CD4-positive, alpha-beta T cell treated with Interleukin-4 for 1 hour (primary cell): Measurements from ENCODE around the gene ILDR1.

Experiments used
- DNase-seq, 2 donors: peaks; one replicate each; pipeline ENCODE4 v3.0.0-alpha.2; 2020 to 2022

Gene ILDR1

DNA sequence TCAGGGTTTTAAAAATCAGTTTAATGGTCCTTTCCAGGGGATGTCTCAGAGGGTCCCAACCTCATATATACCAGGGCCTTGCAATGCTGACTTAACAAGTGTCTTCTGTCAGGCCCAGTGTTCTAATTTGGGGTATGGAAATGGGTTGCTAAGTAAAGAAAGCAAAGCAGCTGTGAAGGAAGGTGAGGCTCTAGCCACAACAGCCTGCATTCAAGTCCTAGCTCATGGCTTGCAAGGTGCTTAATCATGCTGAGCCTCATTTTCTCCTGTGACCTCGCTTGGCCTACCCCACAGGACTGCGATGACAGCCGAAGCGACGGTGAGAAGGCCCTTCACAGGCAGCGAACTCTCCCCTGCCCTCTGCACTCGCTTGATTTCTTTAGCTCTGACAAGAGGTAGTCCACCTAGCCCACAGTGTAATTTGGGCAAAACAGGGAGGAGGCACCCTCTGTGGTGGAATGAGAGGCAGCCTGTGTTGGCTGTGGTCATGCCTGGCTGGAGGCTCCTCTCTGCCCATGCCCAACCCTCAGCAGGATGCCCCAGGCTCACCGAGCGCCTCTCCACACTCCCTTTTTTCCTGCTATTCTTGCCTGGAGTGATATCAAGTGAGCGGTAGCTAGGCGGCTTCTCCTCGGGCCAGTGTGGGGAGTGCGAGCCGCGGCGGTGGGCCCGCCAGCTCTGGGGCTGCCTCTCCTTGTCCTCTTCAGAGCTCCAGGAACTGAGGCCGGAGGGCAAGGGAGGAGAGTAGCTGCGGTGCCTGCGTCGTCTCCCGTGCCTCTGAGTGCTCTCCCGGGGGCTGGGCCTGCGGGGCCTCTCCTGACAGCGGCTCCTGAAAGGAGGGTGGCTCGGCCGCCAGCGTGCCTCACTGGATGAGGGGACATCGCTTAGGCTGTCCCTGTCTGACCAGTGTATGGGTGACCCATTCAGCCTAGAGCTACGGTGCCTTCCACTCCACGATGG lies 29.2 kb downstream of the ILDR1 start:
- no peak for DNase-seq

DNA sequence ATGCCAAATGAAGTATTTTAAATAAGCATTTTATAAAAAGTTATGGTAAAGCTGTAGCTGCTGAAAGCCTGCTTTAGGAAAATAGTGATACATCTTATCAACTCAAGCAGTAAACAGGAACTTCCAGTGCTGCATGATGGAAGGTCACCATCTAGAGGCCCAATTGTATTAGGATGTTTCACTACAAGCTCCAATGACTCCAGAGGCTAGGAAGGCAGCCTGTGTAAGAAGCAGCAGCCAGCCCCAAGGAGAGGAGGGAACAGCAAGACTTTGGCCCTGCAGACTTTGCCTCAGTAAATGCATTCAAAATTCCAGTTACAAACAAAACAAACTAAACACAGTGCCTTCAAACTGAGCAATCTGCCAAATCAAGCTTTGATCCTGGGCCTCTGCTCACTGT lies 32.1 kb downstream of the ILDR1 start:
- no peak for DNase-seq

GRCh38 chr3:121988146-121988545 lies 33.9 kb downstream of the ILDR1 start:
- no peak for DNase-seq

DNA sequence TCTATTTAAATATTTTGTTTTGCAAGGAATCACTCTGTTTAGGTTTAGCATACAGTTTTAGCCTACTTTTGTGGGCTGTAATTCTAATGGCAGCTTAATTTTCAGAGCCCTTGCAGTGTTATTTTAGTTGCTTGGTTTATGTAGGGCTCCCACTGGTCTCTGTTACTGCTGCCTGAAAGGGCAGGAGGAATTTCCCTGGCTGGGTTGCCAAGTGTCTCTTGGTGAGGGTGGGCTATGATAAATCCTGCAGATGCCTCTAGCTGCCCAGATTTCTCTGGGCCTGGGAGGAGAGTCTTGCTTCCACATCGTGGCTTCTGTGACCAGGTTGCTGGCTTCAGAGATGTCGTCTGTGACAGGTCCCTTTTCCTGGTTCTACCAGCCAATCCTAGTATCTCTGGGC lies 36.2 kb downstream of the ILDR1 start:
- DNase-seq = no peak

DNA sequence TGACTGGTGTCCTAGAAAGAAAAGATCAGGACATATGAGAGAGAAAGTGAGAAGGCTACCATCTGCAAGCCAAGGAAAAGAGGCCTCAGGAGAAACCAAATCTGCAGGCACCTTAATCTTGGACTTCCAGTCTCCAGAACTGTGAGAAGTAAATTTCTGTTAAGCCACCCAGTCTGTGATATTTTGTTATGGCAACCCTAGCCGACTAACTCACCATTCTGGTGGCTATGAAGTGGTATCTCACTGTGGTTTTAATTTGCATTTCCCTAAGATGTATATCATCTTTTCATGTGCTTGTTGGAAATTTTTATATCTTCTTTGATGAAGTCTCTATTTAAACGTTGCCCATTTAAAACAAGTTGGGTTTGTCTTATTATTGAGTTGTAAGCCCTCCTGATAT lies 40.6 kb downstream of the ILDR1 start:
- no peak for DNase-seq

DNA sequence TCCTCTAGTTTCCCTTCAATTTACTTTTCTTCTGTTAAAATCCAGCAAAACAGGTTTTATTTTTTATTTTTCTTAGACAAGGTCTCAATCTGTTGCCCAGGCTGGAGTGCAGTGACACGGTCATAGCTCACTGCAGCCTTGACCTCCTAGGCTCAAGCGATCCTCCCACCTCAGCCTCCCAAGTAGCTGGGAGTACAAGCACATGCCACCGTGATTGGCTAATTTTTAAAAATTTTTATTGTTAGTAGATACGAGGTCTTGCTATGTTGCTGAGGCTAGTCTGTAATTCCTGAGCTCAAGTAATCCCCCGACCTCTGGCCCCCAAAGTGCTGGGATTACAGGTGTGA lies 41.6 kb downstream of the ILDR1 start:
- no peak for DNase-seq

GRCh38 chr3:121979734-121980449 lies 42.2 kb downstream of the ILDR1 start:
- no peak for DNase-seq

DNA sequence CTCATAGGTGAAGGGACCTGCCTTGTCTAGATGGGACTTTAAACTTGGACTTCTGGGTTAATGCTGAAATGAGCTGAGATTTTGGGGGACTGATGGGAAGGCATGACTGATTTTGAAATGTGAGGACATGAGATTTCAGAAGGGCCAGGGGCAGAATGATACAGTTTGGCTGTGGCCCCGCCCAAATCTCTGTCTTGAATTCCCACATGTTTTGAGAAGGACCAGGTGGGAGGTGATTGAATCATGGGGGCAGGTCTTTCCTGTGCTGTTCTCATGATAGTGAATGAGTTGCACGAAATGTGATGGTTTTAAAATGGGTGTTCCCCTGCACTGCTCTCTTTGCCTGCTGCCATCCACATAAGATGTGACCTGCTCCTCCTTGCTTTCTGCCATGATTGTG lies 42.8 kb downstream of the ILDR1 start:
- no peak for DNase-seq

DNA sequence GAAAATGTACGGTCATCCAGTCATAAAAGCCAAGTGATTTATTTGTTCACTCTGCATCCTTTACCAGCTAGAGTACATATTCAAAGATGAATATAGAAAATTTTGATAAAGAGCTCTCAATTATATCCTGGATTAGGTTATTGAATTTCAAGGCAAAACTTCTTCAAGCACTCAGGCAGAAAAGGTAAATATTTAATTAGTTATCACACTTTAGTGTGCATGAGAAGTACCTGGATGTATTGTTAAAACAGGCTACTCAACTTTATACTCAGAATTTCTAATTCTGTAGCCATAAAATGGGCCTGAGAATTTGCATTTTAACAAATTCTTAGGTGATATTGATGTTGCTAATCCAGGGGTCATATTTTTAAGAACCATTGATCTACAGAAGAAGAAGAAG lies 45.3 kb downstream of the ILDR1 start:
- DNase-seq = no peak

DNA sequence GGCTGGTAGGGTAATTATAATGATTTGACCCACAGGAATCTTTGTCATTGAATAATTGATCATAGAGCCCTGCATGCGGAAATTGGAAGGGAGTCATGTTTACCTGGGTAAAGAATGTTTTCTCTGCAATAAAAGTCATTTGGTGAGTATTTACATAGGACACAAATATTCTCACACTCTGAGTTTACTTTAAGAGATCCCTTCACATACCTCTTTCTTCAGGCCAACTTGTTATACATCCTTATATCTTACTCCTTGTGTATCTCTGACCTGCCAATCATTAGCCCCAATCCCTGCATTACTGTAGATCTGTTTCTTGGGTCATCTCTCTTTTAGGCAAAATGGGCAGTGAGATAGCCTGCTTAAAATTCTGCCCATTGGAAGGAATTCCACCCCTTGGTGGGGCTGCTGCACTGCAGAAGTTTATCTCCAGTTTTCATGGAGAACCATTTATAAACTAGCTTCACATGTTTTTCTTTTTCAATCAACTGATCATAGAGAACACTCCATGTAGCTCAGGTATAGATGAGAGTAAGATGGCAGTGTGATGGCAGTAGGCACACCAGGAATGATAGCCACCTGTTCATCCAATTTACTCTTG lies 46.2 kb downstream of the ILDR1 start:
- no peak for DNase-seq

DNA sequence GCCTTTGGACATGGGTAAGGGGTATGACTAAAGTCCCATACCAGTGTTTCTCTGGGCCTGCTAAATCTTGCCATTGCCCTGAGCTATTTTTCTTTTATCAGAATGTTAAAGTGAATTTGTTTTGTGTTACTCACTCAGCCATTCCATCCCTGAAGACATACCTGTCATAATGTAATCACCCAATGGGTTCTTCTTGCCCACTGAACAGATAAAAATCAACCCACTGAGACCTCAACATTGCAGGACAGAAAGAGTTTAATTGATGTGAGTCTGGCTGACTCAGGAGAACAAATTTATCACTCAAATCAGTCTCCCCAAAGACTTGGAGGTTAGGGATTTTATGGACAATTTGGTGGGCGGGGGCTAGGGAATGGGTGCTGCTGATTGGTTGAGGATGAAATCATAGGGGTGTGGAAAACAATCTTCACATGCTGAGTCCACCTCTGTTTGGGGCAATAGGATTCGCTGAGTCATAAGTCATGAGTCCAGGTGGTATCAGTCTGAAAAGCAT lies 47.4 kb downstream of the ILDR1 start:
- no peak for DNase-seq

- DNase-seq = no peak
Measured at GRCh38 chr3:121970047-121970446, 52.0 kb downstream of the ILDR1 start.

GRCh38 chr3:121969631-121970030 lies 52.4 kb downstream of the ILDR1 start:
- no peak for DNase-seq

DNA sequence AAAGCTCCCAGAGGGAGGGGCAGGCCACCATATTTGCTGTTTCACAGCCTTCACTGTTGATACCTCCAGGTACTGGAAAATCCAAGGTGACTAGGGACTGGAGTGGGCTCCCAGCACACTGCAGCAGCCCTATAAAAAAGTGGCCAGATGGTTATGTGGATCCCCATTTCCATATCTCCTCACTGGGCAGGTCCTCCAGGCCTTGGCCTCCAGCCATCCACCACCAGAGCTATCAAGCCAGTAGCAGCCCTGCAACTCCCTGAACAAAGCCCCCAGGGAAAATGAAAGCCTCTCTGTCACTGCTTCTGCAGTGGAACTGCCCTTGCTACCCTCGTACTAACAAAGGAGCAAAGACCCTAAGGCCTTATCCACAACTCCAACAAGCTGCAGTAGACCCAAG lies 58.4 kb downstream of the ILDR1 start:
- no peak for DNase-seq

- DNase-seq = no peak
Measured at GRCh38 chr3:121962443-121962842, 59.6 kb downstream of the ILDR1 start.

DNA sequence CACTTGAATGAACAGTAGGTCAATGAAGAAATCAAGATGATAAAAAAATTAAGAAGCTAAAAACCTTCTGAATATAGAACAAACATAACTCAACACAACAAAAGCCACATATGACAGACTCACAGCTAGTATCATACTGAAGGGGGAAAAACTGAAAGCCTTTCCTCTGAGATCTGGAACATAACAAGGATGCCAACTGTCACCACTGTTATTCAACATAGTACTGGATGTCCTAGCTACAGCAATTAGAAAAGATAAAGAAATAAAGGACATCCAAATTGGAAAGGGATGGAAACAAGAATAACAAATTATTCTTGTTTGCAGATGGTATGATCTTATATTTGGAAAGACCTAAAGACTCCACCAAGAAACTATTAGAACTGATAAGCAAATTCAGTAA lies 60.8 kb downstream of the ILDR1 start:
- no peak for DNase-seq

- no peak for DNase-seq
Measured at GRCh38 chr3:121958801-121959200, 63.2 kb downstream of the ILDR1 start.

DNA sequence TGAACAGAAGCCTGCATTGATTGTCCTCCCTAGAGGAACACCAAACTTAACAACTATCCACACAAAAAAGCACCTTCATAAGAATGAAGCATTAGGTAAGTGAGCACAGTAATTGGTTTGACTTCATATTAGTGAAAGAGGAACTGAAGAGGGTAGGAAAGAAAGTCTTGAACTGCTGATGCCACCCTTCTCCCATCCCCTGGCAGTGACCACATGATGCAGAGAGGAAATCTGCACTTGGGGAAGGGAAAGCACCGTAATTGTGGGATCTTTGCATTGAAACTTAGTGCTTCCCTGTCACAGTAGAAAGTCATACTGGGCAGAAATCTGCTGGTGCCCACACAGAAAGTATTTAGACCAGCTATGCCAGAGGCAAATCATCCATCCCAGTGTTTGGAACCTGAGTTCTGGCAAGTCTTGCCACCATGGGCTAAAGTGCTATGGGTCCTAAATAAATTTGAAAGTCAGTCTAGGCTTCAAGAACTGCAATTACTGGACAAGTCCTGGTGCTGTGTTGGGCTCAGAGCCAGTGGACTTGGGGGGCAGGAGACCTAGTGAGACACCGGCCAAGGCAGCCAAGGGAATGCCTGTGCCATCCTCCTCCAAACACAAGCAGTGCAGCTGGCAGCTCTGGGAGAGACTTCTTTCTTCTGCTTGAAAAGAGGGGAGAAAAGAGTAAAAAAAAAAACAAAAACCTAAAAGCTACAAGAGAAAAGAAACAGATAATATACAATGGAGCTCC lies 64.2 kb downstream of the ILDR1 start:
- peak in 1 of 2 donors; percentile 24 for DNase-seq

DNA sequence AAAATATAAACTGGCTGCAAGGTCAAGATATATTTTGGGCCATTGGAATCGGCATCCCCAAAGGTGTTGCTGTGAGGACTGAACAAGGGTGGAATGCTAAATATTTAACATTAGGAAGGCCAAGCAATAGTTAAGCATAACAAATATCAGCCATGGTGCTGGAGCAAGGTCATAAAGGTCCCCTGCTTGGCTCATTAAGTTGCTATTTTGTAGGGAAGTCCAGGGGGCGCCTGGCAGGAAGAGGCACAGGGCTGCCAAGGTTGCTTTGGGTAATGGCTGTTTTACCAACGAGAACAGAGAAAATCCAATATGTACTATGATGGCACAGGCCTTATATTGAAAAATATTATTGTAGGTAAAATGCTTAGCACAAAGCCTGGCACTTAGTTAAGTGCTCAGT lies 65.7 kb downstream of the ILDR1 start:
- no peak for DNase-seq

- no peak for DNase-seq
Measured at GRCh38 chr3:121951291-121951919, 70.6 kb downstream of the ILDR1 start.

GRCh38 chr3:121948641-121949040 lies 73.4 kb downstream of the ILDR1 start:
- DNase-seq = no peak

DNA sequence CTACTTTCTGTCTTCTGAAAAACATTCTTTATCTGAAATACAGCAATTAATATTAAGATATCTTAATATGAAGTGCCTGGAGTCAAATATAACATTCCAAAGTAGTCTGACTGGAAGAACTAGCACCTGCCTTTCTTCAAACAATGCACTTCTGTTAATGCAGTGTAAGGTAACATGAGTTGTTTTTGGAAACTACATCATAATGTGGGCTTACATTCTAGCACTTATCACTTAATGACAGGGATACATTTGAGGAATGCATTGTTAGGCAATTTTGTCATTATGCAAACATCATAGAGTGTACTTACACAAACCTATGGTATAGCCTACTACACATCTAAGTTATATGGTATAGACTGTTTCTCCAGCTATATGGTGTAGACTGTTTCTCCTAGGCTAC lies 78.6 kb downstream of the ILDR1 start:
- DNase-seq = no peak
